GM12865 (cell line): ENCODE data around the gene COMMD4.
"Not testable (repeated sequence)": the region's sequence is repeated elsewhere in the genome, so short reads cannot be mapped to it uniquely, and the experiment has no call there.

Experiments
- DNase-seq: peaks from one replicate; pipeline ENCODE4 v3.0.0; 2010; ENCODE audit warnings: low read depth
- H3K4me3 ChIP-seq: 2 replicates; pipeline ENCODE4 v1.5.1; 2011; ENCODE audit warnings: mild to moderate bottlenecking, low read depth, low read length, control low read depth
- CTCF ChIP-seq: IDR thresholded peaks from 2 replicates; pipeline ENCODE4 v1.5.1; 2011; ENCODE audit warnings: low read length, control low read depth, low read depth, inconsistent platforms; ENCODE audit not compliant: insufficient read depth; ENCODE audit errors: missing control alignments

COMMD4 gene

GRCh38 chr15:75309711-75310110, 26.2 kb upstream of the COMMD4 start:
- no peak for DNase-seq
- TF ChIP-seq CTCF: no peak
- no peak overlapping the region for H3K4me3 ChIP-seq

GRCh38 chr15:75312548-75312947, 23.3 kb upstream of the COMMD4 start:
- DNase-seq, H3K4me3 ChIP-seq: not testable (repeated sequence)

GRCh38 chr15:75313116-75313845, 22.6 kb upstream of the COMMD4 start:
- TF ChIP-seq CTCF: no peak
- no peak overlapping the region for H3K4me3 ChIP-seq

GRCh38 chr15:75314552-75315290, 21.1 kb upstream of the COMMD4 start:
- TF ChIP-seq CTCF: no peak
- DNase-seq: no peak
- no peak overlapping the region for H3K4me3 ChIP-seq

More at GRCh38 chr15:75313116-75313845, 22.6 kb upstream of the COMMD4 start:
- DNase-seq: no peak

GRCh38 chr15:75319231-75319897, 16.5 kb upstream of the COMMD4 start:
- DNase-seq, H3K4me3 ChIP-seq: not testable (repeated sequence)

GRCh38 chr15:75321711-75322110, 14.2 kb upstream of the COMMD4 start:
- no peak for TF ChIP-seq CTCF
- no peak for DNase-seq
- H3K4me3 ChIP-seq: no peak overlapping the region

GRCh38 chr15:75325922-75326321, 9.9 kb upstream of the COMMD4 start:
- no peak overlapping the region for H3K4me3 ChIP-seq
- no peak for DNase-seq
- no peak for TF ChIP-seq CTCF
